WTC11 (cell line): ENCODE results near the gene RAB6A. TPM values are rescaled to one million over a fixed set of nuclear protein-coding genes. Genes with fewer than 3 reads are reported as not detected.

Source experiments
- ATAC-seq: fragments of 200-7000 bp; cut with Tn5 transposase; 2 replicates; pipeline ENCODE4 v1.10.0; 2021; ENCODE audit warnings: mild to moderate bottlenecking, moderate library complexity
- CTCF ChIA-PET: fragments of 300-600 bp; sonication (Branson Sonifier 250); formaldehyde crosslinking; loops from one replicate; lab custom pipeline; 2021; ENCODE audit warnings: antibody characterized with exemption; lab: Charles Lee
- POLR2A ChIA-PET: fragments of 350-600 bp; sonication (Branson Sonifier 250); formaldehyde crosslinking; loops from one replicate; lab custom pipeline; 2021; ENCODE audit warnings: antibody characterized with exemption; lab: Charles Lee
- DNase-seq: peaks from one replicate; pipeline ENCODE4 v3.0.0; 2021; ENCODE audit warnings: low spot score
- H3K27ac Mint-ChIP-seq: 2 replicates; pipeline ENCODE4 v1.8.0; 2021; ENCODE audit warnings: mixed read lengths
- H3K27me3 Mint-ChIP-seq: 2 replicates; pipeline ENCODE4 v1.8.0; 2021; ENCODE audit warnings: low read depth, mild to moderate bottlenecking, moderate library complexity, mixed read lengths
- H3K36me3 Mint-ChIP-seq: 2 replicates; pipeline ENCODE4 v1.8.0; 2021; ENCODE audit warnings: mixed read lengths
- H3K4me1 Mint-ChIP-seq: 2 replicates; pipeline ENCODE4 v1.8.0; 2022; ENCODE audit warnings: mixed read lengths
- H3K4me3 Mint-ChIP-seq: 2 replicates; pipeline ENCODE4 v1.8.0; 2021; ENCODE audit warnings: mild to moderate bottlenecking, moderate library complexity, mixed read lengths
- H3K9me3 Mint-ChIP-seq: 2 replicates; pipeline ENCODE4 v1.8.0; 2021; ENCODE audit warnings: mixed read lengths
- CREB1 ChIP-seq: sonication (generic); formaldehyde crosslinking; IDR thresholded peaks from 2 replicates; pipeline ENCODE4 v1.8.0; 2023; ENCODE audit warnings: mild to moderate bottlenecking, missing genetic modification reagents
- FOXJ3 ChIP-seq: sonication (generic); formaldehyde crosslinking; IDR thresholded peaks from 2 replicates; pipeline ENCODE4 v1.9.0; 2021; ENCODE audit warnings: missing genetic modification reagents, mild to moderate bottlenecking, borderline replicate concordance
- FOXP1 ChIP-seq: sonication (generic); formaldehyde crosslinking; IDR thresholded peaks from 2 replicates; pipeline ENCODE4 v1.8.0; 2022; ENCODE audit warnings: missing genetic modification reagents, mild to moderate bottlenecking, moderate library complexity, borderline replicate concordance
- GRHL2 ChIP-seq: fragments of 250-450 bp; sonication (Bioruptor Pico); IDR thresholded peaks from 2 replicates; pipeline ENCODE4 v1.8.0; 2022; ENCODE audit warnings: mild to moderate bottlenecking, moderate library complexity; ENCODE audit not compliant: insufficient replicate concordance, severe bottlenecking
- HMGA2 ChIP-seq: fragments of 250-450 bp; sonication (Bioruptor Pico); IDR thresholded peaks from 2 replicates; pipeline ENCODE4 v1.4.0; 2021; ENCODE audit warnings: mild to moderate bottlenecking, moderate library complexity
- IRF2 ChIP-seq: sonication (generic); formaldehyde crosslinking; IDR thresholded peaks from 2 replicates; pipeline ENCODE4 v1.8.0; 2022; ENCODE audit warnings: low read depth, missing genetic modification reagents, borderline replicate concordance
- JAZF1 ChIP-seq: fragments of 250-450 bp; sonication (Bioruptor Pico); IDR thresholded peaks from 2 replicates; pipeline ENCODE4 v1.9.0; 2021; ENCODE audit warnings: moderate library complexity, mild to moderate bottlenecking, inconsistent platforms
- MAX ChIP-seq: sonication (generic); formaldehyde crosslinking; IDR thresholded peaks from 2 replicates; pipeline ENCODE4 v1.8.0; 2022; ENCODE audit warnings: mild to moderate bottlenecking, missing genetic modification reagents
- MXD4 ChIP-seq: fragments of 250-450 bp; sonication (Bioruptor Pico); IDR thresholded peaks from 2 replicates; pipeline ENCODE4 v1.8.0; 2021; ENCODE audit warnings: mild to moderate bottlenecking, moderate library complexity, borderline replicate concordance
- NFE2L1 ChIP-seq: sonication (generic); formaldehyde crosslinking; IDR thresholded peaks from 2 replicates; pipeline ENCODE4 v1.8.1; 2023; ENCODE audit warnings: missing genetic modification reagents
- NR3C1 ChIP-seq: sonication (generic); formaldehyde crosslinking; conservative IDR thresholded peaks from 2 replicates; pipeline ENCODE4 v1.8.1; 2023; ENCODE audit warnings: low read depth, mild to moderate bottlenecking, missing genetic modification reagents
- OVOL2 ChIP-seq: fragments of 250-450 bp; sonication (Bioruptor Pico); IDR thresholded peaks from 2 replicates; pipeline ENCODE4 v1.9.0; 2021; ENCODE audit warnings: mild to moderate bottlenecking, borderline replicate concordance
- PRRX2 ChIP-seq: fragments of 250-450 bp; sonication (Bioruptor Pico); IDR thresholded peaks from 2 replicates; pipeline ENCODE4 v1.8.0; 2021; ENCODE audit warnings: mild to moderate bottlenecking
- TEAD4 ChIP-seq: sonication (generic); formaldehyde crosslinking; IDR thresholded peaks from 2 replicates; pipeline ENCODE4 v1.8.0; 2022; ENCODE audit warnings: mild to moderate bottlenecking, missing genetic modification reagents
- TP53 ChIP-seq: sonication (generic); formaldehyde crosslinking; IDR thresholded peaks from 2 replicates; pipeline ENCODE4 v1.8.1; 2023; ENCODE audit warnings: mild to moderate bottlenecking, missing genetic modification reagents
- ZMAT4 ChIP-seq: fragments of 250-450 bp; sonication (Bioruptor Pico); IDR thresholded peaks from 2 replicates; pipeline ENCODE4 v1.9.0; 2021; ENCODE audit warnings: mild to moderate bottlenecking
- ZNF138 ChIP-seq: sonication (generic); formaldehyde crosslinking; conservative IDR thresholded peaks from 2 replicates; pipeline ENCODE4 v1.8.1; 2022; ENCODE audit warnings: mild to moderate bottlenecking, moderate library complexity, missing genetic modification reagents
- ZNF232 ChIP-seq: sonication (generic); formaldehyde crosslinking; IDR thresholded peaks from 2 replicates; pipeline ENCODE4 v1.8.0; 2022; ENCODE audit warnings: mild to moderate bottlenecking, missing genetic modification reagents
- ZNF423 ChIP-seq: fragments of 250-450 bp; sonication (Bioruptor Pico); IDR thresholded peaks from 2 replicates; pipeline ENCODE4 v2.1.2; 2022; ENCODE audit warnings: mild to moderate bottlenecking, moderate library complexity
- ZNF671 ChIP-seq: fragments of 250-450 bp; sonication (Bioruptor Pico); IDR thresholded peaks from 2 replicates; pipeline ENCODE4 v1.8.0; 2021; ENCODE audit warnings: mild to moderate bottlenecking
- total RNA-seq: library from RNA; stranded (reverse); gene quantifications from 3 replicates; pipeline ENCODE4 v1.2.3, GENCODE V29; 2021
- TF ChIP-seq, protein P1 (sequence below): fragments of 250-450 bp; sonication (Bioruptor Pico); conservative IDR thresholded peaks from 2 replicates; pipeline ENCODE4 v1.9.0; 2021; ENCODE audit warnings: mild to moderate bottlenecking

The RAB6A gene
- total RNA-seq, 1 experiment from 2014 or later = 107 TPM

DNA sequence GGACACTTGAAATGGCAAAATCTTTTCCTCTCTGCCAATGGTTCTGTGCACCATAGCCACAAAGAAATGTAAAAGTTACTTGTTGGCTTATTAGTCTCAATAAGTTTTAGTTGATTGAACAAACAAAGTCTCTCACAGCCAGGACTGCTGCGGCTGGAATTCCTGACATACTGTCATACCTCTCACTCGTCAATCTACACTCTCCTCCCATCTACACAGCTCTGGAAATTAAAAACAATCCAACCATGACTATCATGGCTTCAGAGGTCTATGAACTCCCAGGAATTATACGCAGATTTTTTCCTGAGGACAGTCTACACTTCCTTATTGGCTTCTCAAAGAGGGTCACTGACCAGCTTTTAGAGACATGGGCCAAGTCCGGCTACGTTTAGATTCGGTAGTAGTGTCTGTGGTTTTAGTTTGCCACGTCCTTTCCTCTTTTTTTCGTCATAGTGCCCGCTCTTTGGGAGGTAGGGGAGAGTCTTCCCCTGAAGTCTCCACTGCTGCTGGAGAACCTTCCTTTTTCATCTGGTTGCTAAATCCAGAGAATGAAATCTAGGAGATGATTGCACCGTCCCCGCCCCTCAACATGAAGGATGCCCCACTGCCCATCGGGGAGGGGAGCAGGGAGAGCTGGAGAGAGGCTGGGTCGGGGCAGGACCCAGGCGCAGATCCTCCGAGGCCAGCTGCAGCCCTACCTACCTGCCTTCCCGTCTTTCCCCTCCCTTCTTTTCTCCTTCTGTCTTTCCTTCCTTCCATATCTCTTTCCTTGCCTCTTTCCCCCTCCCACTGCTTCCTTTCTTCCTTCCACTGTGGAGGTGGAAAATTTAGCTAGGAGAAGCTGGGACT is 115.5 kb downstream of the RAB6A start:
- peaks cover 94% of the 10 kb centered on the region for H3K27me3 Mint-ChIP-seq
- POLR2A ChIA-PET = interaction anchor here (0.5 to 1.8 kb wide), 4 partner anchors 15 to 212 kb away, joined by 3 to 6 read pairs (median 4); no protein-coding TSS in a partner anchor
- H3K36me3 Mint-ChIP-seq = no peaks in the 10 kb centered on the region
- peak; percentile 37 for ATAC-seq
- no peak overlapping the region for H3K27ac Mint-ChIP-seq
- H3K4me3 Mint-ChIP-seq = peak overlapping the region; percentile 87
- H3K9me3 Mint-ChIP-seq = no peaks in the 10 kb centered on the region
- no peak for DNase-seq
- CTCF ChIA-PET = interaction anchor here (0.6 to 8.9 kb wide), 12 partner anchors 10 to 294 kb away, joined by 3 to 104 read pairs (median 4); no protein-coding TSS in a partner anchor
- peaks cover 38% of the 10 kb centered on the region for H3K4me1 Mint-ChIP-seq
- no peak for TF ChIP-seq ZMAT4
- TF ChIP-seq MAX (CRISPR knock-in tag) = peak; percentile 18; the same call in 1 of the 2 replicates
- 0 out of 2 replicates have a peak, but pooled peaks have one; percentile 6 for TF ChIP-seq TP53 (CRISPR knock-in tag)
- TF ChIP-seq FOXP1 (CRISPR knock-in tag) = no peak

- CTCF ChIA-PET = interaction anchor here (2.5 to 8.9 kb wide), 2 partner anchors 16 to 20 kb away, joined by 12 to 96 read pairs; no protein-coding TSS in a partner anchor
- Mint-ChIP-seq H3K36me3 (no peaks in the 10 kb centered on the region), H3K9me3 (no peaks in the 10 kb centered on the region), H3K27me3 (peaks cover 92% of the 10 kb centered on the region), H3K27ac (no peak overlapping the region), H3K4me3 (no peak overlapping the region), H3K4me1 (peaks cover 14% of the 10 kb centered on the region)
- no peak for DNase-seq
- POLR2A ChIA-PET = no interaction called here
- ATAC-seq = no peak
- TF ChIP-seq TEAD4 = no peak
- TF ChIP-seq ZNF138 (CRISPR knock-in tag) = no peak
- no peak for TF ChIP-seq HMGA2 (CRISPR knock-in tag)
- no peak for TF ChIP-seq GRHL2
- TF ChIP-seq, protein P1, sequence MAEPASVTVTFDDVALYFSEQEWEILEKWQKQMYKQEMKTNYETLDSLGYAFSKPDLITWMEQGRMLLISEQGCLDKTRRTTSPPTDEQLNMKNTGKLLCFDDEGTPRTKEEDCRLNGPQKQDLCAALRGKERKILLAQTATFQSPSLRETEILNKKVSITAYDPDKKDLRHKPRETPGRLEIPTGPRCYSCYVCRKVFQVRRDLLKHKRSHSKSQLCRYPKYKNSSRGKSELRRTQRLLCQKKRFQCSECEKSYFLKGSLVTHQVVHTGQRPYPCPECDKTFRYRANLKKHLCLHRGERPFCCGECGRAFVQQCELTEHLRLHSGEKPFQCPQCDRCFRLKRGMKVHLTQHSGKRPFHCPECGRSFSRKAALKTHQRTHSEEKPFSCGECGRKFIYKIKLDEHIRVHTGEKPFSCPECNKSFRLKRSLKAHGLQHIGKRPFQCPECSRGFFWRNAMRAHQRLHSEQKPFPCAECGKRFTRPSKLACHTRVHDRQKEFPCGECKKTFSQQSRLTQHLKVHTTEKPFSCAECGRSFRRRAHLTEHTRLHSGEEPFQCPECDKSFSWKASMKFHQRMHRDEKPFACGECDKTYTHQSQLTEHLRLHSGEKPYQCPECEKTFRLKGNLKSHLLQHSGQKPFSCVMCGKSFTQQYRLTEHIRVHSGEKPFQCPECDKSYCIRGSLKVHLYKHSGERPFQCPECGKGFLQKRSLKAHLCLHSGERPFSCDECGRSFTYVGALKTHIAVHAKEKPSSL (CRISPR knock-in tag) = no peak
These were observed 119.2 kb downstream of the RAB6A start for GRCh38 chr11:73641668-73642067.

DNA sequence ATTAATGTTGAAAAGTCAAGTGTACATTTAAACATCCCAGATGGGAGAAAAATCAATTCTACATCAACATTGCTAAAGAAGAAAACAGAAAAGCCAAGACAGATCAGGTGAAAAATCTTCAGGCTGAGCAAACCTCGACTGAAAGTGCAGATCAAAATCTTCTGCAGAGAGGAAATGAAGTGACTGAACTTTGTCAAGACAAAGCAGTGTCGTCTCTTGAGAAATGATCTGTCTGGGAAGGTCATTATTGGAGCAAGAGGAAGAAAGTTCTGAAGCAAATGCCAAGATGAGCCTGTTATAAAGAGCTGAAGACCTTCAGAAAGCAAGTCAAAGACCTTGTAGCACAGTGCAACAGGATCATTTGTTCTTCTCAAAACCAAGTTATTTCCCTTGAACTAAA is 120.3 kb downstream of the RAB6A start:
- DNase-seq (no peak), ATAC-seq (no peak)
- ChIA-PET CTCF (interaction anchor here (1.4 to 2.5 kb wide), 2 partner anchors 14 to 20 kb away, joined by 3 to 12 read pairs; no protein-coding TSS in a partner anchor), POLR2A (no interaction called here)
- Mint-ChIP-seq H3K27ac (no peak overlapping the region), H3K4me3 (no peak overlapping the region), H3K36me3 (no peaks in the 10 kb centered on the region), H3K4me1 (peaks cover 6% of the 10 kb centered on the region), H3K27me3 (peaks cover 92% of the 10 kb centered on the region), H3K9me3 (peaks cover 3% of the 10 kb centered on the region; the same call in 1 of the 2 replicates)
- TF ChIP-seq ZNF423 (no peak), MXD4 (no peak), JAZF1 (CRISPR knock-in tag) (no peak), ZNF232 (CRISPR knock-in tag) (no peak), PRRX2 (CRISPR knock-in tag) (no peak), NR3C1 (CRISPR knock-in tag) (no peak), CREB1 (CRISPR knock-in tag) (no peak), ZNF671 (CRISPR knock-in tag) (no peak), NFE2L1 (CRISPR knock-in tag) (no peak), IRF2 (CRISPR knock-in tag) (no peak), OVOL2 (CRISPR knock-in tag) (no peak), FOXJ3 (CRISPR knock-in tag) (no peak)
